Mammary epithelial cell (primary cell): ENCODE measurements around the gene NTM.

ENCODE experiments used
- EZH2 ChIP-seq: IDR thresholded peaks from 2 replicates; pipeline ENCODE4 v1.6.1; 2012; ENCODE audit warnings: low read length, inconsistent platforms, borderline replicate concordance
- TF ChIP-seq, protein P1 (sequence below), 2 donors: IDR thresholded peaks in 1 of 2; conservative IDR thresholded peaks in 1 of 2; 2 replicates each; pipeline ENCODE4 v1.5.1; 2011 to 2012; ENCODE audit warnings: inconsistent platforms in 2 of 2, low read length in 2 of 2, mild to moderate bottlenecking in 2 of 2, control low read depth in 1 of 2, low read depth in 1 of 2; ENCODE audit not compliant: insufficient read depth in 1 of 2; ENCODE audit errors: extremely low read depth in 1 of 2

DNA sequence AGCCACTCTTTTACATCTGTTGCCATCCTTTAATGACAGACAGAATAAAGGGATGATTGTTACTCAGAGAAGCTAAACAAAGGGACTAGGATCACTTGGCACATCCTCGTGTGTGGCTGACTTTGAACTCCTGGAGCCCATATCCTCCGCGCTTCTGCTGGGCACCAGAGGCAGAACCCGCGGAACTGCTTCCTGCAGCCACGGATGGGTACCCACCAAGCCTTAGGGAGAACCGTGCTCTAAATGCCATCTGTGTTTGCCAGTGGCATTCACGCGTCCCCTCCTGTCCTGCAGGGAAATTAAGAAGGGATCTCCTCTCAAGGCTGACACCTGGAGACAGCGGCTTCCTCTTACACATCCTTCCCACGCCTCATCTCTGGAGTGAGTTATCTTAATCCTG lies 294.4 kb downstream of the NTM start:
- TF ChIP-seq, protein P1, sequence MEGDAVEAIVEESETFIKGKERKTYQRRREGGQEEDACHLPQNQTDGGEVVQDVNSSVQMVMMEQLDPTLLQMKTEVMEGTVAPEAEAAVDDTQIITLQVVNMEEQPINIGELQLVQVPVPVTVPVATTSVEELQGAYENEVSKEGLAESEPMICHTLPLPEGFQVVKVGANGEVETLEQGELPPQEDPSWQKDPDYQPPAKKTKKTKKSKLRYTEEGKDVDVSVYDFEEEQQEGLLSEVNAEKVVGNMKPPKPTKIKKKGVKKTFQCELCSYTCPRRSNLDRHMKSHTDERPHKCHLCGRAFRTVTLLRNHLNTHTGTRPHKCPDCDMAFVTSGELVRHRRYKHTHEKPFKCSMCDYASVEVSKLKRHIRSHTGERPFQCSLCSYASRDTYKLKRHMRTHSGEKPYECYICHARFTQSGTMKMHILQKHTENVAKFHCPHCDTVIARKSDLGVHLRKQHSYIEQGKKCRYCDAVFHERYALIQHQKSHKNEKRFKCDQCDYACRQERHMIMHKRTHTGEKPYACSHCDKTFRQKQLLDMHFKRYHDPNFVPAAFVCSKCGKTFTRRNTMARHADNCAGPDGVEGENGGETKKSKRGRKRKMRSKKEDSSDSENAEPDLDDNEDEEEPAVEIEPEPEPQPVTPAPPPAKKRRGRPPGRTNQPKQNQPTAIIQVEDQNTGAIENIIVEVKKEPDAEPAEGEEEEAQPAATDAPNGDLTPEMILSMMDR (conservative IDR thresholded peaks at IDR 0.05 in 1 of 2, IDR thresholded peaks at IDR 0.05 in 1 of 2; ENCODE audit: extremely low read depth in 1 of 2, insufficient read depth in 1 of 2, low read depth in 1 of 2, low read length in 2 of 2): no peak
- TF ChIP-seq EZH2: no peak
